Keratinocyte (primary cell): ENCODE data around the gene TAS2R16. TPM values are rescaled to one million over a fixed set of nuclear protein-coding genes. Genes with fewer than 3 reads are reported as not detected.

ENCODE experiments used
- DNase-seq: peaks from one replicate; pipeline ENCODE4 v3.0.0-alpha.2; 2011; ENCODE audit warnings: low read depth, missing footprints, low spot score
- FAIRE-seq: peaks from 2 replicates; lab custom pipeline; 2011; peaks lifted over from hg19 to GRCh38; lab: Jason Lieb, UNC
- H2AFZ ChIP-seq: 2 replicates; pipeline ENCODE4 v1.6.0; 2012; ENCODE audit warnings: low read length, control low read depth, inconsistent platforms; ENCODE audit not compliant: control insufficient read depth
- H3K27ac ChIP-seq: 2 replicates; pipeline ENCODE4 v1.5.1; 2011; ENCODE audit warnings: low read length; ENCODE audit not compliant: control insufficient read depth, insufficient read depth
- H3K27me3 ChIP-seq: 3 replicates; pipeline ENCODE4 v1.6.0; 2011; ENCODE audit warnings: low read length; ENCODE audit not compliant: control insufficient read depth, insufficient read depth; ENCODE audit errors: extremely low read depth
- H3K36me3 ChIP-seq, 2 experiments: 2 replicates in 1 of 2; 3 replicates in 1 of 2; pipeline ENCODE4 v1.5.1; 2011; ENCODE audit warnings: low read length in 2 of 2, mild to moderate bottlenecking in 1 of 2; ENCODE audit not compliant: control insufficient read depth in 2 of 2, insufficient read depth in 2 of 2; ENCODE audit errors: extremely low read depth in 1 of 2
- H3K4me1 ChIP-seq: 3 replicates; pipeline ENCODE4 v1.5.1; 2011; ENCODE audit warnings: low read length; ENCODE audit not compliant: control insufficient read depth, insufficient read depth; ENCODE audit errors: extremely low read depth
- H3K4me2 ChIP-seq: 3 replicates; pipeline ENCODE4 v1.6.0; 2011; ENCODE audit warnings: low read depth, low read length; ENCODE audit not compliant: control insufficient read depth, insufficient read depth; ENCODE audit errors: extremely low read depth
- H3K4me3 ChIP-seq, 3 experiments: fragments of 200-600 bp in 1 of 3; sonication (generic) in 1 of 3; 2 replicates in 2 of 3; 3 replicates in 1 of 3; pipeline ENCODE4 v1.5.1; 2011 to 2016; ENCODE audit warnings: low read length in 3 of 3, mild to moderate bottlenecking in 3 of 3, control low read depth in 2 of 3, inconsistent platforms in 1 of 3, low read depth in 1 of 3, mixed read lengths in 1 of 3, mixed run types in 1 of 3, moderate library complexity in 1 of 3; ENCODE audit not compliant: control insufficient read depth in 2 of 3, insufficient read depth in 2 of 3; ENCODE audit errors: extremely low read depth in 1 of 3
- H3K79me2 ChIP-seq: 2 replicates; pipeline ENCODE4 v1.6.0; 2012; ENCODE audit warnings: low read length; ENCODE audit not compliant: control insufficient read depth, insufficient read depth
- H3K9ac ChIP-seq: 3 replicates; pipeline ENCODE4 v1.6.0; 2011; ENCODE audit warnings: low read length; ENCODE audit not compliant: control insufficient read depth, insufficient read depth; ENCODE audit errors: extremely low read depth
- H3K9me1 ChIP-seq: 3 replicates; pipeline ENCODE4 v1.6.0; 2011; ENCODE audit warnings: low read length; ENCODE audit not compliant: control insufficient read depth, insufficient read depth; ENCODE audit errors: extremely low read depth
- H3K9me3 ChIP-seq: 2 replicates; pipeline ENCODE4 v1.5.1; 2012; ENCODE audit warnings: low read depth, low read length; ENCODE audit not compliant: control insufficient read depth
- H4K20me1 ChIP-seq: 3 replicates; pipeline ENCODE4 v1.6.0; 2011; ENCODE audit warnings: low read length; ENCODE audit not compliant: control insufficient read depth, insufficient read depth; ENCODE audit errors: extremely low read depth
- CTCF ChIP-seq, 3 experiments: IDR thresholded peaks in 1 of 3; conservative IDR thresholded peaks in 1 of 3; optimal IDR thresholded peaks in 1 of 3; 2 replicates in 2 of 3; 3 replicates in 1 of 3; pipeline versions ENCODE3 to v1.5.1; 2011; ENCODE audit warnings: low read length in 3 of 3, mild to moderate bottlenecking in 3 of 3, moderate library complexity in 2 of 3, control low read depth in 1 of 3, inconsistent platforms in 1 of 3; ENCODE audit not compliant: insufficient read depth in 2 of 3; ENCODE audit errors: extremely low read depth in 1 of 3
- EZH2 ChIP-seq: IDR thresholded peaks from one replicate; pipeline ENCODE4 v1.6.1; 2012; ENCODE audit warnings: inconsistent platforms, mild to moderate bottlenecking, low read length, moderate library complexity
- dilution Hi-C: fragments of 300-500 bp; cut with MboI; formaldehyde crosslinking; loops from one replicate; pipeline ENCODE4 v1.7.0; 2020; ENCODE audit warnings: low sequenced_read_pairs; ENCODE audit not compliant: extremely low pct_ligation_motif_present
- polyA plus RNA-seq, 5 experiments: library from polyadenylated mRNA; depleted of rRNA in 3 of 5; stranded (reverse) in 3 of 5; stranded (forward) in 1 of 5; unstranded in 1 of 5; fragments of >200 nt; gene quantifications; 1 replicate in 1 of 5; 2 replicates in 3 of 5; 3 replicates in 1 of 5; pipeline versions ENCODE4 v1.2.1 to v1.2.3, GENCODE V29; 2011 to 2012; ENCODE audit warnings: missing spikeins in 2 of 5, low read depth in 1 of 5, low replicate concordance in 1 of 5

The TAS2R16 gene
- polyA plus RNA-seq, 1 donor (not counting 4 experiments of a cell fraction or from before 2014, with no cell fraction given): not detected

GRCh38 chr7:123041101-123041500 lies 45.6 kb upstream of the TAS2R16 start:
- Histone ChIP-seq H3K4me3 (no peak overlapping the region), H3K36me3 (no peaks in the 10 kb centered on the region), H4K20me1 (no peaks in the 10 kb centered on the region), H3K4me2 (no peak overlapping the region), H3K79me2 (no peaks in the 10 kb centered on the region), H3K9me3 (no peaks in the 10 kb centered on the region), H2AFZ (no peak overlapping the region), H3K9me1 (no peaks in the 10 kb centered on the region), H3K27me3 (no peaks in the 10 kb centered on the region), H3K4me1 (no peaks in the 10 kb centered on the region), H3K27ac (no peak overlapping the region), H3K9ac (no peak overlapping the region)
- no peak for FAIRE-seq
- no peak for DNase-seq
- no peak for TF ChIP-seq EZH2
- no peak for TF ChIP-seq CTCF (optimal IDR thresholded peaks at IDR 0.05 in 1 of 3, IDR thresholded peaks at IDR 0.05 in 1 of 3, conservative IDR thresholded peaks at IDR 0.05 in 1 of 3; ENCODE audit: extremely low read depth in 1 of 3, insufficient read depth in 2 of 3, low read length in 3 of 3)
- dilution Hi-C loops: no loop called here

- Histone ChIP-seq H2AFZ (no peak overlapping the region), H3K36me3 (no peaks in the 10 kb centered on the region), H3K4me3 (no peak overlapping the region), H3K4me1 (no peaks in the 10 kb centered on the region), H3K9ac (no peak overlapping the region), H3K9me3 (no peaks in the 10 kb centered on the region), H3K79me2 (no peaks in the 10 kb centered on the region), H3K4me2 (no peak overlapping the region), H4K20me1 (no peaks in the 10 kb centered on the region), H3K27ac (no peak overlapping the region), H3K27me3 (no peaks in the 10 kb centered on the region), H3K9me1 (no peaks in the 10 kb centered on the region)
- FAIRE-seq (no peak), DNase-seq (no peak)
- dilution Hi-C loops: no loop called here
- TF ChIP-seq EZH2: no peak
- no peak for TF ChIP-seq CTCF (optimal IDR thresholded peaks at IDR 0.05 in 1 of 3, IDR thresholded peaks at IDR 0.05 in 1 of 3, conservative IDR thresholded peaks at IDR 0.05 in 1 of 3; ENCODE audit: extremely low read depth in 1 of 3, insufficient read depth in 2 of 3, low read length in 3 of 3)
These were observed 43.8 kb upstream of the TAS2R16 start for GRCh38 chr7:123039269-123039668.
